ENCODE results near the gene MED26.

The MED26 gene

GRCh38 chr19:16589917-16590316, 38.1 kb downstream of the MED26 start:
- DNase-seq (ENCODE audit: low read depth), result no peak

GRCh38 chr19:16588824-16589577, 39.0 kb downstream of the MED26 start:
- DNase-seq (ENCODE audit: low read depth), result no peak

- DNase-seq (ENCODE audit: low read depth), result no peak
Measured at GRCh38 chr19:16587833-16588823, 39.9 kb downstream of the MED26 start.

GRCh38 chr19:16586991-16587832, 40.8 kb downstream of the MED26 start:
- peak; percentile 57 for DNase-seq (ENCODE audit: low read depth)

- no peak for DNase-seq (ENCODE audit: low read depth)
Measured at GRCh38 chr19:16586477-16586871, 41.5 kb downstream of the MED26 start.

GRCh38 chr19:16585808-16586476, 42.1 kb downstream of the MED26 start:
- no peak for DNase-seq (ENCODE audit: low read depth)

- DNase-seq (ENCODE audit: low read depth), result no peak
Measured at GRCh38 chr19:16585094-16585801, 42.8 kb downstream of the MED26 start.

GRCh38 chr19:16584248-16585093, 43.5 kb downstream of the MED26 start:
- peak; percentile 80 for DNase-seq (ENCODE audit: low read depth)

GRCh38 chr19:16582486-16583261, 45.3 kb downstream of the MED26 start:
- no peak for DNase-seq (ENCODE audit: low read depth)

- DNase-seq (ENCODE audit: low read depth), result no peak
Measured at GRCh38 chr19:16581971-16582343, 46.0 kb downstream of the MED26 start.

GRCh38 chr19:16581145-16581970, 46.6 kb downstream of the MED26 start:
- no peak for DNase-seq (ENCODE audit: low read depth)

- DNase-seq (ENCODE audit: low read depth), result no peak
Measured at GRCh38 chr19:16579381-16579780, 48.6 kb downstream of the MED26 start.

GRCh38 chr19:16577531-16577985, 50.4 kb downstream of the MED26 start:
- DNase-seq (ENCODE audit: low read depth), result no peak

- DNase-seq (ENCODE audit: low read depth), result no peak
Measured at GRCh38 chr19:16576690-16577530, 51.1 kb downstream of the MED26 start.

- no peak for DNase-seq (ENCODE audit: low read depth)
Measured at GRCh38 chr19:16575861-16576689, 51.9 kb downstream of the MED26 start.

- no peak for DNase-seq (ENCODE audit: low read depth)
Measured at GRCh38 chr19:16575282-16575681, 52.7 kb downstream of the MED26 start.
